Sigmoid colon (tissue), 3 donors: ENCODE data around the gene RAMP1.

Source experiments
- CTCF ChIP-seq, 4 experiments: fragments of 450-650 bp in 3 of 4; fragments of 200-600 bp in 1 of 4; IDR thresholded peaks; one replicate each; pipeline ENCODE4 v1.5.1; 2016 to 2019; ENCODE audit warnings: antibody characterized with exemption in 4 of 4, mild to moderate bottlenecking in 3 of 4, moderate library complexity in 2 of 4
- POLR2A ChIP-seq, 2 donors: fragments of 450-650 bp; IDR thresholded peaks; one replicate each; pipeline ENCODE4 v1.6.1; 2016; ENCODE audit warnings: antibody characterized with exemption in 2 of 2, mild to moderate bottlenecking in 2 of 2, moderate library complexity in 2 of 2

GRCh38 chr2:237946423-237946822 is 87.0 kb downstream of the RAMP1 start:
- TF ChIP-seq CTCF (IDR thresholded peaks at IDR 0.05) (no peak), POLR2A (IDR thresholded peaks at IDR 0.05) (no peak)
